Kasumi-1 (cell line): ENCODE measurements around the gene DACT2.
"Not testable (repeated sequence)": the region's sequence is repeated elsewhere in the genome, so short reads cannot be mapped to it uniquely, and the experiment has no call there.

ENCODE experiments used
- DNase-seq, 2 experiments: peaks; one replicate each; lab custom pipeline; 2025; lab: John Stamatoyannopoulos, UW

Gene DACT2

DNA sequence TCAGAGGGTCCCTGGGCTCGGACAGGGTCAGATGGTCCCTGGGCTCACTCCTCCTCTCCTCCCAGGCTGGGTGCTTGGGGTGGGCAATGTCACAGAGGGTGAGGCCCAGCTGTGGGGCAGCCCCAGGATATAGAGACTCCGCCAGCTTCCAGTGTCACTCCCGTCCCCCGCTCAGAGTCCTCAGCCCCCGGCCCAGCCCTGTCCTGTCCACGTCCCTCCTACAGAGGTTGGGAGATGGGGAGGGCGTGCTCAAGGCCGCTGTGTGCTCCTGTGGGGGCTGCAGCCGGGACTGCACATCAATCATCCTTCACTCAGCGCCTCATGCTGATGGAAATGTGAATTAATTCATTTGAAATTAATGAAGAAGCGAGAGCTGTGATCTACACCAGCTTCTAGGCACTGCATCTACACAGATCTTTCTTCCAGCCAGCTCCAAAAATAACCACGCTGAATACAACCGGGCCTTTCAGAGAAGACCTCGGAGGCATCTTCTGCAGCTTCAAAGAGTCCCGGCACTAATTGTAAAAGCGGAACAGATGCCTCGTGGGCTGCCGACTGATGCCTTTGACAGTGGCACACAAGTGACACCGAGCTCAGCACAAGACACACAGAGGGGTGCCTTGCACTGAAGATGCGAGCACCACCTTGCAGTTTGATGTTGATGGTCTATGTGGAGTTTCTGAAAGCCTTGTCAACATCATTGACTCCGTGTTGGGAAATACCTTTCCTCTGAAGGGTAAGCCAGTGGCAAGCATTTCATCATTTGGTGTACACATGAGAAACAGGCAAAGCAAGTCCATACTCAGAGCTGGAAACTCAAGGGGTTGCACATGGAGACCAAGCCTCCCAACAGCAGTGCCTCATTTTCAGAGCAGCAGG is 39.3 kb downstream of the DACT2 start:
- DNase-seq, result no peak

- DNase-seq, result no peak
These were observed 40.1 kb downstream of the DACT2 start for GRCh38 chr6:168279403-168279935.

- no peak for DNase-seq
These were observed 40.7 kb downstream of the DACT2 start for GRCh38 chr6:168278904-168279303.

- no peak for DNase-seq
These were observed 42.3 kb downstream of the DACT2 start for GRCh38 chr6:168277274-168277669.

DNA sequence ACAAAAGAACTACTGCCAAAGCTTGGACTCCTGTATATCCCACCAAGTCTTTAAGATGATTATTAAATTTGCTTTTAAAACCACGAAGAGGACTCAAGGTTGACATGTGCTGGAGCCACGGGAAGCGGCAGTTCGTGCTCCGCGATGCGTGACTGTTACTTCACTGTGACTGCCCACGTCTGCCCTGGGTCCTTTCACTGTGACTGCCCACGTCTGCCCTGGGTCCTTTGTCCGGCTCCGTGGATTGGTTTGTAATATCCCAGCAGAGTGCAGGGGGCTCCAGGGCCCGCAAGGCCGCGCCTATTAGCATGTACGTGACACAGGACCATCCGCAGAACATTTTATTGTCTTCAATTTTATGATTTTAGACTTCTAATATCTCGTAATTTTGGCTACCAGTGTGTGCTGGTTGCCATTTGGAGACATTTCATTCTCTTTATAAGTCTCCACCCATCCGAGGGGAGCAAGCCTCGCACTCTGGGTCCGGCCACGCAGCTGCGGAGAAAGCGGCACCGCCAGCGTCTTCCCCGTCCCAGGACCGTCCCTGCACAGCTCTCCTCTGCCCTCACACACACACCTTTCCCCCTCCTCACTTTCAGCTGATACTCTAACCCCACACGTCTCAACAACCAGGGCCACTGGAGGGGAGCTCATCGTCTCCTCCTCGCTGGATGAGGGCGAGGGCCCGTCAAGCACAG is 42.9 kb downstream of the DACT2 start:
- no peak for DNase-seq

GRCh38 chr6:168275168-168275567 is 44.4 kb downstream of the DACT2 start:
- no peak for DNase-seq

- DNase-seq, result no peak
These were observed 45.3 kb downstream of the DACT2 start for GRCh38 chr6:168274037-168274952.

- DNase-seq, result no peak
These were observed 46.0 kb downstream of the DACT2 start for GRCh38 chr6:168273441-168274036.

GRCh38 chr6:168272415-168273325 is 46.9 kb downstream of the DACT2 start:
- no peak for DNase-seq

- DNase-seq, result no peak
These were observed 49.1 kb downstream of the DACT2 start for GRCh38 chr6:168270274-168271172.

DNA sequence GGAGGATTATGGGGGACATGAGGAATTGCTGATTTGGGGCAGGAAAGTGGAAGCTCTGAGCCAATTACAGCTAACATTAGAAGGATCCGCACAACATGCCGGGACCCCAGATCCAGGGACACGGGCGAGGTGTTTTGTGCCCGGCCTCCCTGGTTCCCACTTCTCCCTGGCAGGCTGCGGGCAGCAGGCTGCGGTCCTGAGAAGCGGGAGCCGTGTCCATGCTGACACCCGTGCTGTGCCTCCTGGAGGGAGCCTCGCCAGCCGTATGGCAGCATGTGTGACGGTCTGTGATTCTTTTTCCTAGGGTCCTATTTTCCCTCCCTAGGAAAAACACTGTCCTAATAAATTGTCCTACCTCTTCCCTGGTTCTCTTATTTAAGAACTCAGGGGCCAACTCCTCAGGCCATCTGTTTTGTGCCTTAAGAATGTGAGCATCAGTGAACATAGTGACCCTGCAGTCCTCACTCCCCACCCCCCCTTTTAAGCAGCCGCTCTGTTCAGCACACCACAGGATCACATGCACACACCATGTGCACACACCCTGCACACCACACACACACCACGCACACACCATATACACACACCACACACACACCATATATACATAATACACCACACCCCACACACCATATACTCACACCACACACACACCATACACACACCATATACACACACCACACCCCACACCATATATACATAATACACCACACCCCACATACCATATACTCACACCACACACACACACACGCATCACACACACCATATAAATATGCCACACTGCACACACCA is 49.9 kb downstream of the DACT2 start:
- no peak for DNase-seq

GRCh38 chr6:168268755-168269154 is 50.8 kb downstream of the DACT2 start:
- DNase-seq, result no peak

- DNase-seq, result not testable (repeated sequence)
These were observed 51.8 kb downstream of the DACT2 start for GRCh38 chr6:168267779-168268178.

- DNase-seq, result no peak
These were observed 53.5 kb downstream of the DACT2 start for GRCh38 chr6:168265827-168266815.

DNA sequence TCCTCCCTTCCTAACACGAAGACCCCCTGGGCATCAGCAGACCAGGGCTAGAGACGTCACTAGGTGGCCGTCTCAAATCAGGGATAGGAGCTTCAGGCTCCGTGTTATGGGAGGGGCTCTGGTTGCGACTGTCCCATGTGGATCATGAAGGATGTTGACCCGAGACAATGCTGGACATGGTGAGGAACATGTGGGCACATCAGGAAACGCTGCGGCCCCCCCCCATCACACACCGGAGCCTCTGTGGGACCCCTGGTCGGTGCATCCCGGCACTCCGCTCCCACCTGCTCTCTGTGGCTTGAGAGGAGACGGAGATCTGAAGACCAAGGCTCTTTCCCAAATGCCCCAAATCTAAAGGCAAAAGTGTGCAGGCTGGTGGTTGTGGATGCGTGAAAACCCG is 54.2 kb downstream of the DACT2 start:
- DNase-seq, result no peak

GRCh38 chr6:168264593-168265335 is 54.8 kb downstream of the DACT2 start:
- no peak for DNase-seq
